ENCODE results near the gene EHMT1. TPM values are rescaled to one million over a fixed set of nuclear protein-coding genes. Genes with fewer than 3 reads are reported as not detected.

The EHMT1 gene
- total RNA-seq, 1 experiment from 2014 or later = 112 TPM

- no peaks in the 10 kb centered on the region for H4K20me1 ChIP-seq (ENCODE audit: control insufficient read depth, insufficient read depth, insufficient read length)
- no peaks in the 10 kb centered on the region for H3K4me1 ChIP-seq (ENCODE audit: insufficient read depth, low read length)
- DNase-seq = no peak
- no peak overlapping the region for H2AFZ ChIP-seq (ENCODE audit: low read length)
- no peak overlapping the region for H3K23ac ChIP-seq (ENCODE audit: insufficient read length, low read depth, low read length)
- H3K4me1 Mint-ChIP-seq = no peaks in the 10 kb centered on the region
- H3K23me2 ChIP-seq (ENCODE audit: insufficient read length, low read depth, low read length, poor library complexity, severe bottlenecking) = no peaks in the 10 kb centered on the region
- H3K27ac Mint-ChIP-seq = peak overlapping the region in 2 of 3 experiments; percentile 16 to 81; a peak in 3 of 7 replicates
- H3T11ph ChIP-seq (ENCODE audit: low read length) = no peak overlapping the region
- no peak overlapping the region for H4K8ac ChIP-seq (replicated peaks; ENCODE audit: insufficient read length, low read depth, low read length)
- H3K79me2 ChIP-seq (ENCODE audit: insufficient read depth, low read length) = no peaks in the 10 kb centered on the region
- H3K36me3 Mint-ChIP-seq (ENCODE audit: insufficient read depth in 1 of 3, low read depth in 3 of 3) = peaks cover 24 to 50% (median 47%) of the 10 kb centered on the region in 3 experiments
- no peaks in the 10 kb centered on the region for H3K27me3 ChIP-seq (ENCODE audit: insufficient read depth, low read length)
- H3K4me2 ChIP-seq (ENCODE audit: insufficient read depth, insufficient read length, low read length) = no peak overlapping the region
- no peaks in the 10 kb centered on the region for H3K27me3 Mint-ChIP-seq (ENCODE audit: low read depth)
- no peak overlapping the region for H2BK15ac ChIP-seq (ENCODE audit: low read depth, low read length)
- no peak overlapping the region for H3K4ac ChIP-seq (ENCODE audit: low read depth, low read length)
- no peaks in the 10 kb centered on the region for H3K9me3 Mint-ChIP-seq
- H2BK12ac ChIP-seq (ENCODE audit: insufficient read length, low read depth, low read length) = no peak overlapping the region
- H3K27ac ChIP-seq (ENCODE audit: insufficient read length, low read depth, low read length) = no peak overlapping the region
- H3K56ac ChIP-seq (ENCODE audit: insufficient read length, low read depth, low read length) = no peak overlapping the region
- no peaks in the 10 kb centered on the region for H3K79me1 ChIP-seq (ENCODE audit: insufficient read depth, low read depth, low read length, poor library complexity, severe bottlenecking)
- H3K4me3 Mint-ChIP-seq = no peak overlapping the region
- no peak overlapping the region for H3K14ac ChIP-seq (ENCODE audit: insufficient read depth, low read length)
- no peak overlapping the region for H2BK120ac ChIP-seq (ENCODE audit: low read depth, low read length, poor library complexity, severe bottlenecking)
- WGBS (ENCODE audit: extremely low coverage, insufficient read length, low lambda C conversion rate) = no CpG with 5 or more reads among the region's 22 CpGs
- H2BK5ac ChIP-seq (ENCODE audit: insufficient read length, low read length) = no peak overlapping the region
- no peak for TF ChIP-seq CTCF (conservative IDR thresholded peaks at IDR 0.05)
- H4K91ac ChIP-seq (ENCODE audit: insufficient read length, low read depth, low read length) = no peak overlapping the region
- H2BK20ac ChIP-seq (ENCODE audit: low read depth, low read length, poor library complexity, severe bottlenecking) = no peak overlapping the region
- H4K5ac ChIP-seq (ENCODE audit: insufficient read length, low read depth, low read length) = no peak overlapping the region
- no peak overlapping the region for H2AK5ac ChIP-seq (ENCODE audit: insufficient read length, low read length)
- H3K18ac ChIP-seq (ENCODE audit: insufficient read length, low read depth, low read length) = no peak overlapping the region
- H3K9ac ChIP-seq (ENCODE audit: extremely low read depth, insufficient read length, low read length) = no peak overlapping the region
- no peaks in the 10 kb centered on the region for H3K9me3 ChIP-seq (ENCODE audit: control insufficient read depth, low read depth, low read length)
Measured at GRCh38 chr9:137807721-137808703, 189.2 kb downstream of the EHMT1 start.

Data from H9 (cell line).